Stomach (tissue), 4 donors: ENCODE results near the gene TNNI2.

Source experiments
- CTCF ChIP-seq, 7 experiments: fragments of 450-650 bp in 4 of 7; fragments of 200-600 bp in 3 of 7; sonication (generic) in 3 of 7; IDR thresholded peaks; one replicate each; pipeline ENCODE4 v1.5.1; 2016 to 2019; ENCODE audit warnings: antibody characterized with exemption in 7 of 7, control low read depth in 2 of 7, mild to moderate bottlenecking in 1 of 7
- EP300 ChIP-seq: sonication (generic); formaldehyde crosslinking; IDR thresholded peaks from one replicate; pipeline ENCODE4 v1.6.1; 2017; ENCODE audit warnings: antibody characterized with exemption
- POLR2A ChIP-seq, 4 donors: fragments of 450-650 bp; IDR thresholded peaks; one replicate each; pipeline ENCODE4 v1.6.1; 2016; ENCODE audit warnings: antibody characterized with exemption in 4 of 4, control low read depth in 2 of 4, mild to moderate bottlenecking in 1 of 4, moderate library complexity in 1 of 4
- POLR2AphosphoS5 ChIP-seq, 3 donors: sonication (generic); formaldehyde crosslinking; IDR thresholded peaks; one replicate each; pipeline ENCODE4 v1.6.1; 2016; ENCODE audit warnings: antibody characterized with exemption in 3 of 3

DNA sequence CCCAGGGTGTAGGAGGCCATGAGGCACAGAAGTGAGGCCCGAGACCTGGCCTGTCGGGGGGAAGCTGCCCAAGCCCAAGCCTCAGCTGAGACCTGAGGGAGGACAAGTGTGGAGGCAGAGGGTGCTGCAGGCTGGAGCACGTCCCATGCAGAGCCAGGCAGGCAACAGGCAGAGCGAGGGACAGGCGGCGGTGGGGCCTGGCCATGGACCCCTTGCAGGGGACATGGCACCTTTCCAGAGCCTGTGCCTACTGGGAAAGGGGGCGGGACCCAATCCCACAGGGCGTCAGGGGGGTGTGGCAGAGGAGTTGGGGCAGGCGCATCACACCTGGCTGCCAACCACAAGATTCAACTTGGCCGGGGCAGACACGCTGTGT lies 4.3 kb downstream of the TNNI2 start:
- TF ChIP-seq CTCF (IDR thresholded peaks at IDR 0.05) (no peak), POLR2A (IDR thresholded peaks at IDR 0.05) (no peak), POLR2AphosphoS5 (IDR thresholded peaks at IDR 0.05) (no peak), EP300 (no peak)
